C4-2B (cell line): ENCODE measurements around the gene KCNMA1.

Experiments
- H3K27ac ChIP-seq: fragments of 450-650 bp; 2 replicates; pipeline ENCODE4 v1.5.1; 2017
- CTCF ChIP-seq: fragments of 450-650 bp; conservative IDR thresholded peaks from 2 replicates; pipeline ENCODE4 v1.5.1; 2017; ENCODE audit warnings: mild to moderate bottlenecking
- ZFX ChIP-seq: fragments of 450-650 bp; IDR thresholded peaks from 2 replicates; pipeline ENCODE4 v1.6.1; 2017

Gene KCNMA1

GRCh38 chr10:77180794-77181193 is 456.8 kb downstream of the KCNMA1 start:
- TF ChIP-seq ZFX, result no peak
- no peak for TF ChIP-seq CTCF
- no peak overlapping the region for H3K27ac ChIP-seq

GRCh38 chr10:77180104-77180503 is 457.5 kb downstream of the KCNMA1 start:
- peak overlapping the region; percentile 63 for H3K27ac ChIP-seq
- TF ChIP-seq ZFX, result no peak
- TF ChIP-seq CTCF, result no peak

- no peak for TF ChIP-seq ZFX
- no peak for TF ChIP-seq CTCF
- peak overlapping the region; percentile 63 for H3K27ac ChIP-seq
Observed at GRCh38 chr10:77179015-77179695, 458.5 kb downstream of the KCNMA1 start.

GRCh38 chr10:77177589-77177988 is 460.0 kb downstream of the KCNMA1 start:
- no peak for TF ChIP-seq ZFX
- no peak for TF ChIP-seq CTCF
- no peak overlapping the region for H3K27ac ChIP-seq

GRCh38 chr10:77177161-77177560 is 460.4 kb downstream of the KCNMA1 start:
- TF ChIP-seq CTCF, result no peak
- TF ChIP-seq ZFX, result no peak
- H3K27ac ChIP-seq, result no peak overlapping the region

- TF ChIP-seq ZFX, result no peak
- no peak for TF ChIP-seq CTCF
- H3K27ac ChIP-seq, result no peak overlapping the region
Observed at GRCh38 chr10:77176232-77176631, 461.4 kb downstream of the KCNMA1 start.

GRCh38 chr10:77175631-77176222 is 461.9 kb downstream of the KCNMA1 start:
- TF ChIP-seq ZFX (no peak), CTCF (no peak)
- no peak overlapping the region for H3K27ac ChIP-seq
